NB4 (cell line): ENCODE data around the gene CPNE6.

Source experiments
- CTCF ChIP-seq: IDR thresholded peaks from one replicate; pipeline ENCODE4 v1.5.1; 2012; ENCODE audit warnings: low read depth, low read length
- POLR2A ChIP-seq: IDR thresholded peaks from 2 replicates; pipeline ENCODE4 v1.6.1; 2011; ENCODE audit warnings: mild to moderate bottlenecking; ENCODE audit not compliant: insufficient read length; ENCODE audit errors: extremely low read depth
- TF ChIP-seq, protein P1 (sequence below): IDR thresholded peaks from 2 replicates; pipeline ENCODE4 v1.6.1; 2011; ENCODE audit warnings: low read depth, low read length

DNA sequence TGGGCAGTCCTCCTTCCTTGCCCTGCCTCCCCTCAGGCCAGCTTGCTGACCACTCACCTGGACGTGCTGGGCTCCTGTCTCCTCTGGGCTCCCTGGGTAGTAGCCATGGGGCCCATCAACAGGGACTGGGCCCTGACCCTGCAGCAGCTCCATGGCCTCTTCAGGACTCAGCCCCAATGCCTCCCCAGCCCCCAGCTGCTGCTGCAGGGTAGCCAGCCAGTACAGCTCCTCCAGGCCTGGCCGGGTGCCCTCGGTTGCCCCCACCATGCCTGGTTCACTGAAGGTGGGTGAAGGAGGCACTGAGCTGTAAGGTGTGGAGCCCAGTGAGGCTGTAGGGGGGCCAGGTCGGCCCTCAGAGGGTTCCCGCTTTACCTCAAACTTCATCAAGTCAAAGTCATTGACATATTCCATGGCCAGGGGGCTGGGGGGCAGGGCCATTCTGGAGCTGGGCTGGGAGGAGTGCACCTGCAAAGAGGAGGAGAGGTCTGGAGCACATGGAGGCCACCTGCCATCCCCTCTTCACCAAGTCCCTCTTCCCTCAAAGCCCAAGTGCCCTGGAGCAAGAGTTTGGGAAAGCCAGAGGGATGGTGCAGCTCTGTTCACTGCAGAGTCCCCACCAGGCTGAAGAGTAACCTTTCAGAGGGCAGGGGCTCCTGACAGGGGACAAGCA is 11.2 kb downstream of the CPNE6 start:
- TF ChIP-seq CTCF: no peak
- no peak for TF ChIP-seq POLR2A
- TF ChIP-seq, protein P1, sequence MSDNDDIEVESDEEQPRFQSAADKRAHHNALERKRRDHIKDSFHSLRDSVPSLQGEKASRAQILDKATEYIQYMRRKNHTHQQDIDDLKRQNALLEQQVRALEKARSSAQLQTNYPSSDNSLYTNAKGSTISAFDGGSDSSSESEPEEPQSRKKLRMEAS: no peak
